HG02870 (cell line): ENCODE data around the gene MTUS2.

Experiments
- ATAC-seq: cut with Tn5 transposase; IDR thresholded peaks from one replicate; pipeline ENCODE4 v1.9.1; 2021; ENCODE audit warnings: mild to moderate bottlenecking, moderate library complexity; ENCODE audit not compliant: unreplicated experiment

The MTUS2 gene

DNA sequence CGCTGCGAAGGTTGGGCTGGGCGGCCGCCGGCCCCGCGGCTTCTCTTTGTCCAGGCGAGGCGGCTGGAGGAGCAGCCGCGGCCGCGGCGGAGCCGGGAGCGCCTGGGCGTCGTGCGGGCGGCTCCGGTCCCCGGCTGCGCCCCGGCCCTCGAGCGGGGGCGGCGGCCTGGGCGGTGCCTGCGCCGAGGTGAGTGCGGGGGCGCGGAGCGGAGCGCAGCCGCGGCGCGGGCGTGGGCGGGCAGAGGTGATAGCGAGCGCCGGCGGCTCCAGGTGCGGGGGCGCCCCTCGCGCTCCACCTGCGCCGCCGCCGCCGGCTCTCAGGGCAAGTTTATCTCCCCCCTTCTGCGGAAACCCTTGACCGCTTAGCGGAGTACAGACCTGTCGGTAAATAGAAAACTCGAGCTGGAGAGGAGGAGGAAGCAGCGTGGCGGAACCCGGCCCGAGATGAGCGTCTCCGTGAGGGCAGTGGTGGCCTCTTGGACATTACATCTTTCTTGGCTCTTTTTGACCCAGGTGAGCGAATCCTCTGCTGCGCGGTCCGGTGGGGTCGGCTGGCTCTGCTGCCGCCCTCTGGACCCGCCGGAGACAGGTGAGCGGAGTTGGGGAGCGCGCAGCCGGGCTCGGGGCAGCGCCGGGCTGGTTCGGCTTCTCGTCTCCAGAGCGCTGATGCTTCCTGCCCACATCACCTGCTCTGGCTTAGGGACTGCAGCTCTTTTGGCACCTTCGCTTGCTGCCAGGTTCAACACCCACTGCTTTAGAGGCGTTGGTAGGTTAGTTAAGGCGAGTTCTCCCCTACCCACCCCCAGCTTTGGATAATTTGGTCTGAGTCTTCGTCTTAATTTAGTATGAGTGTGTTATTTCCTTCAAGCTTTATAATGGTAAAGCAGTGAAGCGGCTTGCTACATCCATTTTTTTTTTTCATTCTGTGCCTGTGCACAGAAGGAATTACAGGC lies at the start of gene MTUS2:
Gene MTUS2 (plus strand): TSS at position 241 of the 953 bp plus-strand sequence.
- peak; percentile 38 for ATAC-seq

DNA sequence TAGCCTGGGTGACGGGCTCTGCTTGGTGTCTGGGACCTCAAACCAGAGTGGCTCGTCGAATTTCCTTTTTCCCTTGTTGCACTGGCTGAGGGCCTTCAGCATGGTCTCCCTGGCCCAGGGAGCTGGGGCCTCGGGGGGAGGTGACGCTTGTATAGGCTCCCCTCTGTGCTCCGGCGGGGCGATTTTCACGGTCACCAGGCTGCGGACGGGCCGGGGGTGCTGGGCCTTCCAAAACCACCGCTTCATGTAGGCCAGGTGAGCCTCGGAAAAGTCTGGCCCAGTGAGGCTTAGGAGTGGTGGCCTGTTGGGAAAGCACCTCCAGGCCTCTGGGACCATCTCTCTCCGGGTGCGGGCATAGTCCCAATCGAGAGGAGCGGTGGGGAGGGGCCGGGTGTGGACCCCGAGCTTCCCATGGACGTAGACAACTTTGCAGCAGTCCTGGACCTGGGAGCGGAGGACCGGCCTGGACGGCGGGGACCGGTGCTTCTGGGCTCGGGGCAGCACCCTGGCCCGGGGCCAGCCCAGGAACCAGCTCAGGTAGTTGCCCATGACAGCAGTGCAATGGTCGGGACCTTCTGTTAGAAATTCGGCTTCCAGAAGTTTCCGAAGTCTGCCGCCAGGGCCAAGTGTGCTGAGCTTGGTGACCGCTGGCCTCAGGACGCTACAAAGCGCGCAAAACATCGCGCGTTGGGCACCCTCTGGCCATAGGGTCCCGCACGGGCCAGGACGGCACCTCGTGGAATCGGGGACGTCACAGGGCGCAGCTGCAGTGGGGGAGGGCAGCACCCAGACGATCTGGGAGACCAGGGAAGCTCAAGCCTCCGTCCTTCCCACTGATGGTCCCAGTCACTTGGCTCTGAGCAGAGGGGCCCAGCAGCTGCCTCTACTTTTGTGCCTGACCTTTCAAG lies 41.6 kb upstream of the MTUS2 start:
- ATAC-seq = no peak

DNA sequence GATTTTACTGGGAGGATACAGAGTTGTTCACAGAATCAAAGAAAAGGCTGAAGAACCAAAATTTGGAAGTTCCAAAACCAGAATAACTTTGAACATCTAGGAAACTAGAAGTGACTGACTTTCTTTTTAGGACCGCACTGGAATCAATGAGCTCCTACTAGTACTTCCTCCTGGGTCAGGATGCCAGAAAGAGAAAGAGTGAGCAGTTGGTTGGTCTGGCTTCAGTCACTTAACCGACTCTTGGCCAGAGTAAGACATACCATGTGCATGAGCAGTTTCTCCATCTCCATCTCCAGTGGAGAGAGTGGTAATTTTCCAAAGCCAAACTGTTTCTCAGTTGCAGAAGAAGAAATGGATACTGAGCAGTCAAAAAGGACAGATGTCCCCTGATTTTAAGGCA lies 27.1 kb upstream of the MTUS2 start:
- no peak for ATAC-seq

DNA sequence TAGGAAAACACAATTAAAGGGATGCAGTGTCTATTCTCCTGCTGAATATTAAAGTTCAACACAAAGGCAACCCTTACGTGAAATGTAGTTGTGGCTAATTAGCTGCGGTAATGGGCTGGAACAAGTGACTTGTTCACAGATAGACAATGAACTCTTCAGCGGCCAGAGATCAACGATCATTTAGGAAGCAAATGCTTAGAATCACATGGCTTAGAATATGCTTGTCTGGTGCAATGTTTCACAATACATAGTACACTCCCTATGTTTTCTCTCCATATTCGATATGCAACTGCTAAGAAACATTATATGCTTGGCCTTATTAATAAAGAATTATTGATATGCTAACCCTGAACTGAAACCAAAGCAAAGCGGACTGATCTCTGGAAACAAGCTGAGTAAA lies 25.7 kb upstream of the MTUS2 start:
- no peak for ATAC-seq

DNA sequence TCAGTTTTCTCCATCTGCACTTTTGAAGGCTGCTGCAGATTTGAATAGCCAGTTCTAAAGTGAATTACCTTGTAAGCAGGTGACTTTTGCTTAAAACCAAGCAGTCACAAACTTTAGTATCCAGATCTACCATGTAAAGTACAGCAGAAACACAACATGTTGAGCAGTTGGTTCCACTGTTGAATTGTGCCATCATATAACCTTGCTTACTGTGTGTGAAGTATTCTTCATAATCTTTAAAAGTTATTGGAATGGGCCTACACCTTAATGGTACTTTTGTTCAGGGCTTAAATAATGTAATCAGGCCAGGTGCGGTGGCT lies 23.2 kb upstream of the MTUS2 start:
- ATAC-seq = no peak

DNA sequence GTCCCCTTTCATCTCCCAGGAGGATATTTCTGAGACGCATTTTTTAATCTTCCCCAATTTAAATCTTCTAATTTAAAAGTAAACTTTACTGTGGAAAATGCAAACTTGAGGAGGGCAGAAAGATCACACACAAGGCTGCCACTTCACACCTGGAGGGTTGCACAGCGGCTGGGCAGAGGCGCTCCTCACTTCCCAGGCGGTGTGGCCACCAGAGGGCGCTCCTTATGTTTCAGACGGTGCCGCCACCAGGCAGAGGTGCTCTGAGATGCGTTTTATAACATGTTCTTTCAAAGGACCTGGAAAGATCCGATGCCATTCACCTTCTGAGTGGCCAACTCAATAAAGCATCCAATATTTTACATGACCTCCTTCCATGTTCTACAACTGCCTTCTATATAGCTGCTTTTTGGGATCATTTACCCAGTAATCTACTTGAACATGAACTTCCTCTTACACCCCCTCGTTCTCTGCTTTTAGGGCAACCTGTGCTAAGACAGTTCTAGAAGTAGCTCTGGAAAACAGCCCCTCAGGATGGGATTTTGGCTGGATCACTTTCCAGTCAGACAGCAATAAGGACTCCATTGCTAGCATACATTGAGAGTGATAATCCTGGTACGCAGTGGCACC lies 14.8 kb upstream of the MTUS2 start:
- no peak for ATAC-seq

DNA sequence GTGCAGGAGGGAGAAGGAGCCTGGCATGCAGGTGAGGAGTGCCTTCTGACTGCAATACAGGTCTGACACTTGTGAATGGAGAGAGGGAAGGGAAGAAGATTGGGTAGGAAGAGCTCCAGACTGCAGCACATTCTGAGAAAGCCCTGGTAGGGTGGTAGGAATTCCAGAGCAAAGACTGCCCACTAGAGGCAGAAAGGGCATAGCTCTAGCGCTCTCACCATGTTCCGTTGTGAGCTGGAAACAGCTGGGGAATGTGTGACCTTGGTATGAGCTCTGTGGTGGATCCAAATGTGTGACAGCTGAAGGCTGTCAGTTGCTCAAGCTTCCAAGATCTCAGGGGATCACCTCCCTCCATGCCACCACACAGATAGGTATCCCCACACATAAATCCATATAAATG lies 2.9 kb upstream of the MTUS2 start:
- ATAC-seq = no peak

DNA sequence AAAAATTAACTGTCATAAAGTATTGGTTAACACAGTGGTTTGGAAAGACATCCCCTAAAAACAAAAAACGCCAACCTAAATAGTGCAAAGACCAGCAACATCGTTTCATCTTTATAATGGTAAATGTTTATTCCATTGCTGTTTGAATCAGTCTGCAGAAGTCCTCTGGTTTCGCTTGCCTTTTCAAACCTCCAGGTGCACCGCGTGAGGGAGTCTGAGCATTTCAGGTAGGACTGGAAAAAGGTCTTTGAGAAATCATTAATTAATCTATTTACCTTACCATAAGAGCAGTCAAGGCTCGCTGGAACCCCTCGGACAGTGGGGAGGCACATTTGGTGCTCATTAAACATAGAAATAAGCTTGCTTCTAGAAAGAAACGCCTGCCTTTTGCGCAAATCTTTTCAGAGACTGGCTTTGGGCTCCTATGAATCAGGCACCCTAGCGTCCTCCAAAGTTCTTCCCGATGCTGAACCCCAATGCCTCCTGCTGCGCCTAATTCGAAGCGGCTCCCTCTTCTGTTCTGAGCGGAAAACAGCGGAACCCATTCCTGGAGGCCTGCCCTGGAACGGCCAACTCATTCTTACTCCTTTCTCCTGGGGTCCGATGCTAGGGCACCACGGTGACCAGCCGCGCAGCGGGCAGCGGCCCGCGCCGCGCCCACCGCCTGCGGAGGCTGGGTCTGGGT lies 951 bp upstream of the MTUS2 start:
- ATAC-seq = no peak

DNA sequence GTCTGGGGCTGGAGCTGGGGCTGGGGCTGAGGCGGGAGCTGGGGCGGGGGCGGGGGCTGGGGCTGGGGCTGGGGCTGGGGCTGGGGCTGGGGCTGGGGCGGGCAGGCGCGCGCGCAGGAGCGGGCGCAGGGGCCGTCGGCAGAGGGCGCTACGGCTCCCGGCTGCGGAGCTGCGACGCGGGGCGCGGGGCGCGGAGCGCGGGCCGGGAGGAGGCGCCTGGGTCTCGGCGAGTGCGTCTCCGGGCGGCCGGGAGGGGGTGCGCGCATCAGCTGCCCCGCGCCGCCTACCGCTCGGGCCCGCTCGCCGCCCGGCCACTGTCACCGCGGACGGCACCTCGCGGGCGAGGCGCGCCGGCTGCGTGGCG lies 422 bp upstream of the MTUS2 start:
- peak; percentile 66 for ATAC-seq

DNA sequence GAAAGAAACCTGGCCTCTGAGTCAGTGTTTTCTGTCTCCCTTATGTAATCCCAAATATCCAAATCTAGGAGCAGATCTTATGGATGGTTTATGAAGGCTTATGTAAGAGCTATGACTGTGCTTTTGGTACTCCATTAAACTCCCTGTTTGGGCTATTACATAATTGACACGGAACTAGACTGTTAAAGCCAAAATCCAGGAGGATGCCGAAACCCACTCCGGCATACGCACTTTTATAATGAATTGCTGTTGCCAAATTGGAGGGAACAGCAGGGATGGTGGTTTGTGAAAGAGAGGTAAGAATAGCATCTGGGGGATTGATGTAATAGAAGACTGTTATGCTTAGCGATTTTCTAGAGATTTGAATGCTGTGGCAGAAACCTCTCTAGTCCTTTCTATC lies 2.0 kb downstream of the MTUS2 start:
- ATAC-seq = no peak

DNA sequence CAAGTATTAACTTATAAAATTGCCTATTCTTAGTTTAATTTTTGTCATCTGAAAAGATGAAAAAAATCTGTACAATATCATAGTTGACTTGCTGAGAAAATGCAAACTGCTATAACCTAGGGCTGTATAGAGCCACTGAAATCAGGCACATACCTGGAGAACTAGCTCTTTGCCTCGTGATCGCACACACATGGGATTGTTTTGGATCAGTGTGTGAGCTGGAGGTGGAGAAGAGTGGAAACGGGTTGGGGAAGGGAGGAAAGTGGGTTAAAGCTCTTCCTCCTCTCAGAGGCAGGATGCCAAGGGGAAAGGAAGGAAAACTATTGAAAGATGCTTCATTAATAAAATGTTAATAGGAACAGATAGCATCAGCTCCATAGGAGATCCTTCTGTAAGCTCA lies 2.7 kb downstream of the MTUS2 start:
- ATAC-seq = no peak

DNA sequence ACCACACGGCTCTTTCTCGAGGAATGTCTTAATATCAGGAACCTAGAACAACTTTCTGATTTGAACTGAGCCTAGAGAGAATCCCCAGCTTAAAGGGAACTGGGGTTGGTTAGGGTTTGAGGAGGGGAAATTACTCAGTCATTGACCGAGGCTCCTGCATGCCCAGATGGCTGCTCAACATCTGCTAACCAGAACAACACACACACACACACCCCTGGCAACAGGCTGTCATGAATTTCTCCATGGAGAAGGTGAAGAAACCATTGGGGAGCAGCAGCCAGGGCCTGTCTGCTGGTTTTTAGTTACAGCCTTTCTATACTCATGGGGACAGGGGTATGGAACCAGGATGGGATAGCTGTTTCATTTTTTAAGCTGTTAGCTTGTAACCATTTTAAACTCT lies 5.2 kb downstream of the MTUS2 start:
- no peak for ATAC-seq

DNA sequence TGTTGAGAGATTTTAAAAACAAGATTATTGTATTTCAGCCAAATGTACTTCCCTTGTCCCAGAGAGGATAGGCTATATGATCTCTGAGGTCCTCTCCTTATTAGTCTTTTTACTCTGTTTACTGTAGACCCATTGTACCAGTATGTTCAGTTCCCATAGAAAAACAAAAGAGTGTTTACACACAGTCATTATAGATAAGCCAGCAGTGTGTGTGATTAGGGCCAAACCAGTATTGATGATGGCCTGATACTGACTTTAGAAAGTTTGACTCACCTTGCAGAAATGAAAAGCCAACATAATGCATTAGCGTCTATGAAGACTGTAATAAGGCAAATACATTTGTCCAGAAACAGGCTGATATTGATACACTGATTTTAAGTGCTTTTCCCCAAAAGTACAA lies 6.2 kb downstream of the MTUS2 start:
- no peak for ATAC-seq

DNA sequence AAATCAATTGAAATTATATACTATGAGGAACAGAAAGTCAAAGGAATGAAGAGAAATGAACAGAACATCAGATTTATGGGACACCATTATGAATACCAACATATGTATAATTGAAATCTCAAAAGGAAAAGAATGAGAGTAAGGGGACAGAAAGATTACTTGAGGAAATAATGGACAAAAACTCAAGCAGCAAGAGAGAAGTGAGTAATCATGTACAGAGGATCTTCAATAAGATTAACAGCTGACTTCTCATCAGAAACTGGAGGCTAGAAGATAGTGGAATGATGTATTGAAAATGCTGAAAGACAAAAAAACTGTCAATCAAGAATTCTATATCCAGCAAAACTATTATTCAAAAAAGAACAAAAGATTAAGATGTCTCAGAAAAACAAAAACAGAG lies 10.4 kb downstream of the MTUS2 start:
- no peak for ATAC-seq

DNA sequence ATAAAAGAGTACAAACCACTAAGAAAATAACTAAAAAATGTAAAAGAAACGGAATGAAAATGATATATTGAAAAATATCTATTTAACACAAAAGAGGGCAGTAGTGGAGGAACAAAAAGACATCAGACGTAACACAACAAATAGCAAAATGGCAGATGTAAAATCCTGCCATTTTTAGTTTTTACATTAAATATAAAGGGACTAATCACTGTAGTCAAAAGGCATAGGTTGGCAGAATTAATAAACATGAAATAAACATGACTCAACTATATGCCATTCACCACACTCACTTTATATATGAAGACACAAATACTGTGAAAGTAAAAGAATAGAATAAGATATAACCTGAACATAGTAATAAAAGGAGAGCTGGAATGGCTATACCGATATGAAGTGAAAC lies 11.0 kb downstream of the MTUS2 start:
- no peak for ATAC-seq

DNA sequence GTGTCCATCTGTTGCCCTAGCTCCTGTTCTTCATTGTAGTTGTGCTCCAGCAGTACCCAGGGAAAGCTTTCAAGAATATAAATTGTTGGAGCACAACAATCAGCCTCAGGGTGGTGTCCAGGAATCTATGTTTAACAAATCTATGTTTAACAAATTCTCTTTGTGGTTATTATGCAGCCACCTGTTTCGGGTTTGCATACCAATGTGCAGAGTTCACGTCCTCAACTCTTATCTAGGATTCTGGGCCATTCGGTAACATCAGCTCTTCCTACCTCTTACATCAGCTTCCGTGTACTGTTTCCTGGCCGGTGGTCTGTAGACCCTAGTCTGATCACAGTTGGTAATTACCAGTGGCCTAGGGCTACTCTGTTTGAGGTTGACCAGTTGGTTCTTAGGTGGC lies 17.0 kb downstream of the MTUS2 start:
- no peak for ATAC-seq

DNA sequence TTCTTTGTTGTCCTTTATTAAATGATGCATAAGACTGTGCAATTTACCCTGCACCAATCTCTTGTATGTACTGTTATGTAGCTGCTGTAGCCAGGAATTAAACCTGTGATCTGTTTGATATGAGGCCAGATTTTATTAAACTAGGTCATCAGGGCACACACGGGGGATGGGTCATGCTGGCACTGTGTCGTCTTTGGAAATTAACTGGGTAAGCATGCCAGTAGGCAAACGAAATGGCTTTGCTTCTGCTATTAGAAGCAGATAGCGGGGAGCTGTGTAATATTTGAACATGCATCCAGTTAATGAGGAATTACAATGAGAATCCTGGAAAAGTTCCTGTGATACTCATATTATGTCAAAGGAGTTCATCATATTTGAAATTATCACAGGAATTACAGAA lies 23.5 kb downstream of the MTUS2 start:
- ATAC-seq = no peak

DNA sequence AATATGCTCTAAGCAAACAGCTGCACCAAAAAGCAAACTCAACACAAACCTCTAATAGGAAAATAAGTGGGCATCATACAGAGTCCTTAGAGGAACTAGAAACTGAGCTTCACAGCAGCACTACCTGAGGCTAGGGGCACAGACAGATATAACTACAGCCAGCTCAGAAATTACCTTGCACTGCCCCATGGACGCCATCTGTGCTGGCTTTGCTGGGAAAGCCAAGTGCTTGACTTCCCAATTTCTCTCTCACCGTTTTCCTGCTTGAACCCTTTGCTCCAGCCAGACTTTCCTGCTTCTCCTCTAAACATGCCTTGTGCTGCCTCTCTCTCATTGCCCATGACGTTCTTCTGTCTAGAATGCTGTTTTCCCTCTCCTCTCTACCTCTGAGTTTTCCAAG lies 29.3 kb downstream of the MTUS2 start:
- no peak for ATAC-seq

DNA sequence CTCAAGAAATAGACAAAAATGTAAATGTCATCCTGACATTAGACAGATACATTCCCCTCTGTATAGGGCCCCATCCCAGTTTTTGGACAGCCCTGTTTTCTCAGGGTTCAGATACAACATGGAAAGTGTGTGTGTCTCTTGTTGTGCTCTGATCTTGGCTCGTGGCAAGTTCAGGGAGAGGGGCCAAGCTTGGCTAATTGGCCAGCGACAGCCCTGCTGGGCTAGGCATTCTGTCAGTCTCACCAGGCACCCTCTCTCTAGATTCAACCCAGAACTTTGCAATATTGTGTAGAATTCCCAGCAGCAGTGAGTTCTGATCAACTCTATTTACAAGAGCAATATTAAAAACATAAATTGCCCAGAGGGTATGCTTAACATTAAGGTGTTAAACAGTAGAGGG lies 30.1 kb downstream of the MTUS2 start:
- no peak for ATAC-seq

DNA sequence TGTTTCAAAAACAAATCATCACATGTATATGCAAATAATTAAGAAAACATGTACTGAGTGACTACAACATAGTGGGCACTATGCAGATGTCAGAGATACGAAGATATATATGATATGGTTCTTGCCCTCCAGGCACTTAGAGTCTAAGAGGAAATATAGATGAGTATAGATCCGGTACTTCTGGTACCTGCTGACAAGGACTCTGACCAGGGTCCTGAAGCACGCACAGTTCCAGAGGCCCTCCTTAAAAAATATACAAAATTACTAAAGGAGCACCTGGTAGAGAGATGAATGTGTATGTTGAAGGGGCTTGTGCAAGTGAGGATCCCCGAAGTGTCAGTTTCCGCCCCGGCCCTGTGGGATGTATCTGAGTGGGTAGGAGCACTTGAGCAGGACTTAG lies 31.3 kb downstream of the MTUS2 start:
- no peak for ATAC-seq

DNA sequence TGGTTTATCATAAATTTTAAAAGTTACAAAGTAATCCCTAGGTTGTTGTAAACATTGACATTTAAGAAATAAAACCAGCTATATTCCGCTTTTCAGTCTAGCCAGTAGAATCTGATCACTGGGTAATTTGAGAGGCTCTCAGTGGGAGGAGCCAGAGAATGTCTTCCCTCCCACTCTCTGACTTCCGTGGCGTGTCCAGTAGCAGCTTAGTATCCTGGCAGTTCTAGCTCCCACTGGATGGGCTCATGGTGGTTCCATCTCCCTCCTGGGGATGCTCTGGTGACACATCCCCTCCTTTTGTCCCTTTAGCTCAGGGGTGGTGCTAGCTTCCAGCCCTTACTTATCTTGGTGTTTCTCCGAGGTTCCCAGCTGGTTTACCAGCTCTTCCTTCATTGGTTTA lies 34.5 kb downstream of the MTUS2 start:
- ATAC-seq = no peak
